ENCODE results near the gene GTF2I. TPM values are rescaled to one million over a fixed set of nuclear protein-coding genes. Genes with fewer than 3 reads are reported as not detected.
"Not testable (repeated sequence)": the region's sequence is repeated elsewhere in the genome, so short reads cannot be mapped to it uniquely, and the experiment has no call there.

Gene GTF2I
- total RNA-seq, 1 donor from 2014 or later: 124 TPM

- TF ChIP-seq POLR2A (IDR thresholded peaks at IDR 0.05): no peak
- no peak for TF ChIP-seq POLR2AphosphoS5 (IDR thresholded peaks at IDR 0.05; ENCODE audit: insufficient read depth in 1 of 2, low read depth in 1 of 2)
- no peak for TF ChIP-seq CTCF (IDR thresholded peaks at IDR 0.05)
- H3K4me1 ChIP-seq: no peaks in the 10 kb centered on the region
- H3K4me3 ChIP-seq: no peak overlapping the region
- no peak for DNase-seq (ENCODE audit: extremely low spot score in 2 of 2)
- H3K27me3 ChIP-seq: no peaks in the 10 kb centered on the region
- no peak overlapping the region for H3K27ac ChIP-seq
- H3K36me3 ChIP-seq: peaks cover 0 to 47% of the 10 kb centered on the region in 2 donors
- intact Hi-C loops (cut with DNase I): no loop called here
- H3K9me3 ChIP-seq: no peaks in the 10 kb centered on the region
These were observed 64.6 kb downstream of the GTF2I start for GRCh38 chr7:74722153-74722552.

GRCh38 chr7:74725840-74726239 is 68.3 kb downstream of the GTF2I start:
- Histone ChIP-seq H3K27ac (no peak overlapping the region), H3K4me1 (no peaks in the 10 kb centered on the region), H3K9me3 (no peaks in the 10 kb centered on the region), H3K27me3 (no peaks in the 10 kb centered on the region), H3K4me3 (no peak overlapping the region), H3K36me3 (peaks cover 0 to 16% of the 10 kb centered on the region in 2 donors)
- no peak for TF ChIP-seq POLR2A (IDR thresholded peaks at IDR 0.05)
- no peak for TF ChIP-seq CTCF (IDR thresholded peaks at IDR 0.05)
- TF ChIP-seq POLR2AphosphoS5 (IDR thresholded peaks at IDR 0.05; ENCODE audit: insufficient read depth in 1 of 2, low read depth in 1 of 2): no peak
- DNase-seq (ENCODE audit: extremely low spot score in 2 of 2): no peak
- intact Hi-C loops (cut with DNase I): no loop called here

- no peaks in the 10 kb centered on the region for H3K9me3 ChIP-seq
- no peak for DNase-seq (ENCODE audit: extremely low spot score in 2 of 2)
- no peaks in the 10 kb centered on the region for H3K27me3 ChIP-seq
- intact Hi-C loops (cut with DNase I): no loop called here
- H3K4me3 ChIP-seq: no peak overlapping the region
- TF ChIP-seq POLR2AphosphoS5 (IDR thresholded peaks at IDR 0.05; ENCODE audit: insufficient read depth in 1 of 2, low read depth in 1 of 2) (no peak), CTCF (IDR thresholded peaks at IDR 0.05) (no peak), POLR2A (IDR thresholded peaks at IDR 0.05) (no peak)
- H3K36me3 ChIP-seq: peaks cover 0 to 10% of the 10 kb centered on the region in 2 donors
- no peak overlapping the region for H3K27ac ChIP-seq
- no peaks in the 10 kb centered on the region for H3K4me1 ChIP-seq
These were observed 69.0 kb downstream of the GTF2I start for GRCh38 chr7:74726309-74727101.

- DNase-seq (ENCODE audit: extremely low spot score in 2 of 2); H3K4me3 ChIP-seq; H3K9me3 ChIP-seq; intact Hi-C loops (cut with DNase I); H3K27ac ChIP-seq; H3K4me1 ChIP-seq; H3K27me3 ChIP-seq; H3K36me3 ChIP-seq: not testable (repeated sequence)
These were observed 71.2 kb downstream of the GTF2I start for GRCh38 chr7:74728686-74729085.

GRCh38 chr7:74730186-74730585 is 72.7 kb downstream of the GTF2I start:
- H3K27ac ChIP-seq; intact Hi-C loops (cut with DNase I); DNase-seq (ENCODE audit: extremely low spot score in 2 of 2); H3K4me3 ChIP-seq; H3K36me3 ChIP-seq; H3K4me1 ChIP-seq; H3K27me3 ChIP-seq; H3K9me3 ChIP-seq: not testable (repeated sequence)

GRCh38 chr7:74739974-74740703 is 82.6 kb downstream of the GTF2I start:
- H3K4me3 ChIP-seq; H3K9me3 ChIP-seq; H3K27ac ChIP-seq; intact Hi-C loops (cut with DNase I); H3K36me3 ChIP-seq; DNase-seq (ENCODE audit: extremely low spot score in 2 of 2); H3K4me1 ChIP-seq; H3K27me3 ChIP-seq: not testable (repeated sequence)

GRCh38 chr7:74743936-74744557 is 86.5 kb downstream of the GTF2I start:
- H3K27ac ChIP-seq; intact Hi-C loops (cut with DNase I); H3K27me3 ChIP-seq; H3K4me1 ChIP-seq; DNase-seq (ENCODE audit: extremely low spot score in 2 of 2); H3K4me3 ChIP-seq; H3K9me3 ChIP-seq; H3K36me3 ChIP-seq: not testable (repeated sequence)

GRCh38 chr7:74753921-74754482 is 96.5 kb downstream of the GTF2I start:
- H3K27me3 ChIP-seq; H3K36me3 ChIP-seq; H3K4me1 ChIP-seq; H3K4me3 ChIP-seq; H3K9me3 ChIP-seq; intact Hi-C loops (cut with DNase I); H3K27ac ChIP-seq; DNase-seq (ENCODE audit: extremely low spot score in 2 of 2): not testable (repeated sequence)

GRCh38 chr7:74756673-74757072 is 99.2 kb downstream of the GTF2I start:
- H3K9me3 ChIP-seq; intact Hi-C loops (cut with DNase I); H3K36me3 ChIP-seq; H3K27me3 ChIP-seq; H3K27ac ChIP-seq; H3K4me3 ChIP-seq; DNase-seq (ENCODE audit: extremely low spot score in 2 of 2); H3K4me1 ChIP-seq: not testable (repeated sequence)

Data from vagina (tissue), 2 donors.